Measurements from ENCODE around the gene RPLP2.

RPLP2 gene

DNA sequence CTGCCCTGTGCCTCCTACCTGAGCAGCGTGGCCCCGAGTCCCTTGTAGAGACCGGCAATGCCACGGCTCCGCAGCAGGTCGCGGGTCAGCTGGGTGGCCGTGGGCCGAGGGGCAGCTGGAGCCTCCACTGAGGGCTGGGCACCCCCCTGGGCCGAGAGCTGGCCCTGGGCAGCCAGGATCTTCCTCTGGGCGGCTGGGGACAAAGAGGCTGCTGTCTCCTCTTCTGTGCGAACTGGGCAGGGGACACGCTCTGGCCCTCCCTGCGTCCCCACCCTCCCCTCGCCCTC is 17.3 kb upstream of the RPLP2 start:
- no peak for DNase-seq

DNA sequence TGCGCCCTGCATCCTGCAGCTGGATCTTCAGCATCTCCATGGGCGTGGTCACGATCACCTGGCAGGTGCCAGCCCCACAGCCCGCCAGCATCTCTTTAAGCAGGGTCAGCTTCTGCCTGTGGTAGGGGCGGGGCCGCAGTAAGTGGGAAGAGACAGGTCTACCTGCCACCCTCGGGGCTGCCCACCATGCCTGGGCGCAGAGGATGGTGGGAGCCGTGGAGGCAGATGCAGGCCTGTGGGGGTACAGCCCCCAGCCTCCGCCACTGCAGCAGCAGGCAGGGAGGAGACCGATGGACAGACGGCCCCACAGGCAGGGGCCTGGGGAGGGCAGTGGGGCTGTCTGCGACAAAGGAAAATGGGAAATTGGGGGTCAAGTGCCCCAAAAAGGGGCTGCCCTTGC is 16.9 kb upstream of the RPLP2 start:
- no peak for DNase-seq

DNA sequence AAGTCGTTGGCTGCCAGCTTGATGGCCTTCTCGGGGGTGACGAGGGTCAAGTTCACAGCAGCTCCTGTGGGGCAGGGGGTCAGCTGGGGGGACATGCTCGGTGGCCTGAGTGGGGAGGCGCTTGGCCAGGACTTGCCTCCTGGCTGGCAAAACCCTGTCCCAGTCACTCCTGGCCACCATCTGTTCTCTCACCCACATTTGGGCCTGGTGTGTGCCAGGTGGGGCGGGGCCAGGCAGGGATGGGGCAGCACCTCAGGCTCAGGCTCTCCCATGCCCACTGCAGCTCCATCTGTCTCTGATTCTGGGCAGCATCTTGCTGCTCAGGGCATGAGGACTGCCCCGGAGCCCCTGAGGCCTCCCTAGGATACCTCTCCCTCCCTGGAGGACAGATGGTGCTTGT is 16.2 kb upstream of the RPLP2 start:
- DNase-seq, result no peak

DNA sequence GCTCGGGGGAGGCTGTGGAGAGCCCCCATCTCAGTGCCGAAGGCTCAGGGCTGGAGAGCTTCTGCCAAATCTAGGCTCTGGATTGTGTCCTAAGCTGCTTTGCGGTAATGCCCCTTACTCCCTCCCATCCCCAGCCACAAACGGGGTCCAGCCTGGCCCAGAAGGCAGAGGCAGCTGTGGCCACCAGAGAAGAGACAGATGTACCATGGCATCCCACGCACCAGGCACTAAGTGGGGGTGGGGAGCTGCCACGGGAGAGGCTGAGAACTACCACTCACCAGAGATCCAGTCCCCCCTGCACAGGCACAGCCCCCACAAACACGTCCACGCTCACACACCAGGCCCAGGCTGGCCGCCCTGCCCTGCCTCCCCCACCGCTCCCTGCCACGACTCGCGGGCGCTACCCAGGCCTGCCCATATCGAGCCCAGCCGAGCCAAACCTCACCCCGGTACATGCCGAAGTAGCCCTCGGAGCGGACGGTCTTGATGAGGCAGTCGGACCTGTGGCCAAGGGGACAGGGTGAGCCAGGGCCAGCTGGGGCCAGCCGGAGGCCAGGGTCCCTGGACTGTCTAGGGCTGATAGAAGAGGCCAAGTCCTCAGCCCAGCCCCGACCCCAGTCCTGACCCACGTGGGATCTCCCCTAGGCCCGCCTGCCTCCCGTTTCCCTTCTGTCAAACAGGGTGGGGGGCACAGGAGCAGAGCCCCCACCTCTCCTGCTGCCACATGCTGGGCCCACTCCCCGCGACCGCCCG is 15.6 kb upstream of the RPLP2 start:
- DNase-seq, result no peak

DNA sequence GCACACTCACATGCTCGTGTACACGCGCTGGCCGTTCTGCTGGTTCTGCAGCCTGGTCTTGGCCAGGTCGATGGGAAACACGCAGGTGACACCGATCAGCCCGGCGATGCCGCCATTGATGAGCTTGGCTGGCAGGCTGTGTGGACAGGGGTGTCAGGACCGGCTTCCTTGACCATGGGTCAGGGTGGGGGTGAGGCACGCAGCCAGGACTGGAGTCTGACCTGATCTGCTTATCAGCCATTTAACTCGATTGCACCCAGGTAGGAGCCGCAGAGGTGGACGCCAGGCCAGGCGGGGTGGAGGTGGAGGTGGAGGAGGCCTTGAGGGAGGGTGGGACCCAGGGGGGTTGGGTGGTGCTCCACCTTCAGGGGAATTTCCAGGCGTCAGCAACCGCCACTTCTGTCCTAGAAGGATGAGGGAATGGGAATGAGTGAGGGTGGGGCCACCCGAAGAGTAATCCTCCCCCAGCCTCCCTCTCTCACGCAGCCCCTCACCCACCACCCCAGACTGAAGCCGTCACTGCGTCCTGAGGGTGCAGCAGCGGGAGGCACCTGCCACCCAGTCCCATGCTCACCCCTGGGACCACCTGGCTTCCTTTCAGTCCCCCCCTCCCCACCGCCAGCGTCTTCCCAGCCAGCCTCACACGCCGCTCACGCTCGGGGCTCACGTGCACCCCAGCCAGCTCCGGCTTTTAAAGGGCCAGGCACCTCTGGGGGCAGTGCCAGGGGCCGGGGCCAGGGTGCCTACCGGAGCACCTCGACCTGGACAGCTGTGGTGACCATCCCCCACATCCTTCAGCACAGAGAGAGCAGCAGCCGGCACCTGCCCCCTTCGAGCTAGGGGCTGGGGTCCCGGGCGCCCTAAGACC is 14.8 kb upstream of the RPLP2 start:
- no peak for DNase-seq

DNA sequence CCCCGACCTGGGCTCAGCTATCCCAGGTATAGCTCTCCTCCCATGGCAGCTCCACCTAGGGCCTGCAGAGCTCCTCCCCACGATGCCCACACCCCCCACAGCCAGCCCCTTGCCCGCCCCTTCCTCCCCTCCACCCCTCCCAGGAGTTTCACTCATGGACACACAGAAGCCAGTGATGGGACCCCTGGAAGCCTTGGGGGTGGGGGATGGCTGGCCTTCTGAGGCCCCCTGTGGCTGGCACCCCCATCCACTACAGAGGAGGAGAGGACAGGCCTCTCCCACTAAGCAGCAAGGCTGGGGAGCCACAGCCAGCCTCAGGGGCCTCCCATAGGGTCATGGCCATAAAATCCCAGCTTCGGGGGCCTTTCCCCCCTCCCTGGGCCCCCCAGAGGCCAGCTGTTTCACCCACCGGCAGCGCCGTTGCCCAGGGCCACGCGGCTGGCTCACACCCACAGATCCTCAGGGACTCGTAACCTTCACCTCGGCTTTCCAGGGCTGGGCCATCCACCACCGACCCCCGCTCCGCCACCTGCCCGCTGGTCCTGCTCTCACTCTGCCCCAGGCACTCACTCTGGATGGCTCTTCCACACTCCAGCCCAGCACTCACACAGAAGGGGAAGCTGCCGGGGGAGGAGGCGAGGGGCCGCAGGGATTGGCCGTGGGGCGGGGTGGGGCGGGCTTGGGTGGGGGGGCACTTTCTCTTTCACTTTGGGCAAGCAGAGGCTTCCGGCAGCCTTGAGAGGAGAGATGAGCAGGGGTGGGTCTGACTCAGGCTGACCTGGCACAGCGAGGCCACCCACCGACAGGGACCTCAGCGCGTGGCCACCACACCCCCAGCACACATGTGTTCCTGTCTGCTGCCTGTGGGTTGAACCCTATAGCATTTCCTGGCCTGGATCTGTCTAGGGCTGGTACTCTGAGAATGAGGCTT is 13.9 kb upstream of the RPLP2 start:
- peak; percentile 27 to 38 for DNase-seq

DNA sequence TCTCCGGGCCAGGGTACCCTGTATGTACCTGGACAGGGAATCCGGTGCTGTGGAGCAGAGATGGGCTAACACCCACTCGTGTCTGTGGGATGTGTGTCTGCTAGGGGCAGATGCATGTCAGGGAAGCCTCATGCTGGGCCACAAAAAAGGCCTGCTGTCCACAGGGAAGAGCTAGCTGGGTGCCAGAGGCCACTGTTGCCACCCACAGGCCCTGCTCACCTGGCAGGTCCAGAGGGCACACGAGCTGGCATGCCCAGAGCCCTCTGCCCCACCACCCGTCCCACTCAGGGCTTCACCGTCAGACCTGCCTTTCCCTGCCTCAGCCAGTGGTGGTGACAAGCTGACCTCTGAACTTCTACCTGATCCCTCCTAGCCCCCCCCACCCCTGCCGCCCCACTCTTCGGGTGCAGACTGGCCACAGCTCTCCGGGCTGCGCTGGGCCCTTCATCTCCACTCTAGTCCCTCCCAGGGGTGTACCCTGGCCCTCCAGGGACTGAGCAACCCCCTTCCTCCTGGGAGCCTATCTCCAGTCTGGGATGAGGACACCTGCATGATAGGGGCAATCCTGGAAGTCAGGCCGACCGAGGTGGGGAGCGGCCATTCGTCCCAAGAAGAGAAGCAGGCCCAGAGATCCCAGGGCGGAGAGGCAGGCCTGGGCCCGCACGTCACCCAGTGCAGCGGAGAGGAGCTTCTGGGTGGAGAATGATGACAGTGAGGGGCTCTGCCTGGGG is 13.0 kb upstream of the RPLP2 start:
- DNase-seq, result no peak

DNA sequence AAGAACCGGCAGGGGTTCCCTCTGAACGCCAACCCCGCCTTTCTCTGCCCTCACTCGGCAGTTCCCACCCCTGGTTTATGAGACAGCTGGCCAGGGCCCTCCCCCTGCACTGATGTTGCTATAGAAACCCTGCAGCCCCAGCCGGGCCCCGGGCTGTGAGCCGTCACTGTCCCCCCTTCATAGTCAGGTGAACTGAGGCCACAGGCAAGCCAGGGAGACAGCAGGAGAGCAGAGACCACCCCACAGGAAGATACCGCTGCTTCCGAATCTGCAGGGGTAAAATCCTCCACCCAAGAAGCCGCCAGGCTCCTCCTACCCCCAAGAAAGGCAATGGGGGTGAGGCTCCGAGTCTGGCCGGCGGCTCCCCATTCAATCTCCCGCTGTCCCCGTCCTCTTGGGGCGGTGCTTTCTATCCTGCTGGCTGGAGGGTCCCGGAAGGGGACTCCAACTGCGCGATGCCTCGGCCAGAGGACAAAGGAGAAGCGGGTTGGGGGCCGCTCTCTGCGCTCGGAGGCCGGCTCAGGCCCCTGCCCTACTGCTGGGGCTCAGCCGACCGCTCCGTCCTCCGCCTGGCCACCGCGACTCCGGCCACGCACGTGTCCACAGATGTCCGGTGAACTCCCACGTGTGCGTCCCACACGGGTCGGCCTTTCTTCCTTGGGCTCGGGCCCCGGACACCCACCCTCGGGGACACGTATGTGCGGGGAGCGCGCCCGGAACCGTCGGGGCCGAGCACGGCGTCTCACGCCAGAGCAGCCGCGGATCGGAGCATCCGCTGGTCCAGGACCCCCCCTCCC is 12.3 kb upstream of the RPLP2 start:
- DNase-seq, result peak; percentile 68 to 72

DNA sequence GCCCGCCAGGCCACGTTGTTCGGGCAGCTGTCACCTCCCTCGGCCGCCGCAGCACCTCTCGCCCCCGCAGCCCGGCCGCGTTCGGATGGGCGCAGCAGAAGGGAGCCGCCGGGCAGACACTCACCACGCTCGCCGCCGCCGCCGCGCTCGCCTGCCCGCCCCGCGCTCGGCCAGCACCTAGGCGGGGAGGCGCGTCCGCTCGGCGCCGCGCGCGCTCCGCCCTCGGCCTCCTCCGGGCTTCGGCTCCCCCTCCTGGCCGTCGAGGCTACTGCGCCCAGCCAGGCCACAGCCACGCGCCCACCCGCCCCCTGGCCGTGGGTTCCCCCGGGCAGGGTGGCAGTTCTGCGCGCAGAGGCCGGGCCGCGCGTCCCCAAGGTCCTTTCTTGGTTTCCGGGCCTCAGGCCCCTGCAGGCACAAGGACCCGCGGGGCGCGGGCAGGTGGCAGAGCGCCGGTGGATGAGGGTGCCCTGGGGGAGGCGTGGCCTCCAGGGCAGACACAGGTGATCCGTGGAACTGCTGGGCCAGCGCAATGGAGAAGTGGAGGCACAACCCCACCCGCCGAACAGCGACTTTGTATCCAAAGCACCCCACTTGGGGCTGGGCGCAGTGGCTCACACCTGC is 11.6 kb upstream of the RPLP2 start, which contains the start of gene SLC25A22:
Gene SLC25A22, minus strand, starts transcription at position 189 of the 621 bp plus-strand sequence. CDS start 3,275 bp downstream, outside the sequence.
- DNase-seq, result peak; percentile 60 to 68

DNA sequence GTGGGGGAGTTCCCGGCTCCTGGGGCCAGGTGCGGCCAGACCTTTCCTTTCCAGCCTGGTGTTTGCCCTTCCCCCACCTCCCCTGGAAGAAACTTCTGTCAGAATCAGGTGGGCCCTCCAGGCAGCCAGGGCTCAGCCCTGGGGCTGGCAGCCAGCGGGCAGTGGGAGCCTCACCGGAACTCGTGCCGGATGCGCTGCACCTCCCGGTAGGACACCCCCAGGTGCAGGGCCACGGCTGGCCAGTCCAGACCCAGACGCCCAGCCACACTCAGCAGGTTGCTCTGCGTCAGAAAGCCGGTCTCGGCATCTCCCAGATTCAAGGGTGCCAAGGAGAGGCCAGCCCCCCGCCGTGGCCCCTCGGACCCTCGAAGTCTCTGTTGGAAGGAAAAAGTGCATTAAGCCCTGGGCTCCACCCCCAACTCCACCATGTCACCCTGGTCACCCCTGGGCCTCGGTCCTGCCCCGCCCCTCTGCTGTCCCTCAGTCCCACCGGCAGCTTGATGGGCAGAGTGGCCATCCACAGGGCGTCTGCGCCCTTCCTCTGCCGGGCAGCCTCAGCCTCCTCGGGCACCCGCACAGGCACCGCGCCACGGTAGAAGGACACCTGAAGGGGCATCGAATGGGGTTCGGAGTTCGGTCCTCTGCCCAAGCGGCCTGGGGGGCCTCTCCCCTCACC is 10.0 kb upstream of the RPLP2 start:
- DNase-seq, result no peak

DNA sequence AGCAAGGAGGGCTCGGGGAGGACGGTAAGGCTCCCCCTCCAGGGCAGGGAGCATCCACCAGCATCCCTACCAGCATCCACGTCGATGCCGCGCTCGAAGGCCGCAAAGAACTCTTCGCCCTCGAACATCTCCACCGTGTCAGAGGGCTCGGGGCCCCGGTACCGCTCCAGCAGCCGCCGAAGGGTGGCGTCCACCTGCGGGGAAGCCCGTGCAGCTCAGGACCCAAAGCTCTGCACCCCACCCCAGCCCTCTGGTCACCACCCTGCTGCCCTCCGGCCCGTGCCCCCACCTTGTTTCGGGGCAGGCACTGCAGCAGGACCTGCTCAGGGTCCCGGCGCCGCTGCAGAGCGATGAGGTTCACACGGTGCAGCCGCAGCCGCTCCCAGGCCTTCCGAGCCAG is 9.3 kb upstream of the RPLP2 start:
- DNase-seq, result no peak

DNA sequence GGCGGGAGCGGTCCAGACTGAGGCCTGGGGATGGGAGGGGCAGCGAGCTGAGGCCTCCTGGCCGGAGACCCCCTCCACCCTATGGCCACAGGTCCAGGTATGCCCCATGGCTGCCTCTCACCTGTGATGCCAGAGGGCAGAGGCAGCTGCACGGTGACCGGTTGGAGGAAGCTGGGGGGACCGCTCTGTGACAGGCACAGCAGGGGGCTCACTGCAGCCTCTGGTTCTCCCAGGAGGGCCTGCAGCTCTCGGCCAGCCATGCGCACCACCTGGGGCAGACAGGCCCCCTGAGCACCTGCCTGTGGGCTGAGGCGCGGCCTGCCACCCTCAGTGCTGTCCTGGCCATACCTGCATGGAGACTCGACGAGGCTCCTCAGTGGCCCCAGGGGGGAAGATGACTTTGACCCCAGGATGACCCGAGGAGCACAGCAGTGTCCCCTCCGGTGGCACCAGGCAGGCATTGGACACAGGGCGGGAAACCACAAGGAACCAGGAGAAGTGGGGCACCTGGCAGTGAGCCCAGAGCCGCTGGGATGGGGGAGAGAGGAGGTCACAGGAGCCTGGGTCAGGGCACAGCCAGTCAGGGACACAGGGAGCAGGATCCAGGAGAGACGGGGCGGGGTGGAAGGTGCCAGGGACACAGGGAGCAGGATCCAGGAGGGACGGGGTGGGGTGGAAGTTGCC is 8.5 kb upstream of the RPLP2 start:
- DNase-seq, result no peak

DNA sequence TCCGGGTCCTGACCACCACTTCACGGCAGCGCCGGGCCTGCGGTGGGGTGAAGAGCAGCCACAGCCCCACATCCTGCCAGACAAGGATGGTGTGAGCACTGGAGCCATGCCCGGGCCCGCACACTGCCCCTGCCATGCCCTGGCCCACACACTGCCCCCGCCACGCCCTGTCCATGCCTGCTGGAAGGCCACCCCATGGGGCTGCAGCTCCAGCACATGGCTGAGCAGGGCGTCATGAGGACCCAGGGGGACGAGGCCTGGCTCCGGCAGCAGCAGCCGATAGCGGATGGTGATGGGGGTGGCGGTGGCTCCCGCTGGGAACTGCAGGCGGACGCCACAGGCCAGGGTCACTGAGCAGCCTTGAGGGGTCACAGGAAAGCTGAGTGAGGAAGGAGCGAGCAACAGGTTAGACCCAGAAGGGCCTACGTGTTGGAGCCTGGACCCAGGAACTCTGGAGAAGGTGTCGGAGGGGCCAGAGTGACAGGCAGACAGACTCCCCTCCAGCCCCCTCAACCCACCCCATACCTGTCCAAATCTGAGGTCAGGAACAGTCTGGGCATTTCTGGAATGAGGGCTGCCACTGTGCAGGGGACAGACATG is 7.6 kb upstream of the RPLP2 start:
- no peak for DNase-seq

DNA sequence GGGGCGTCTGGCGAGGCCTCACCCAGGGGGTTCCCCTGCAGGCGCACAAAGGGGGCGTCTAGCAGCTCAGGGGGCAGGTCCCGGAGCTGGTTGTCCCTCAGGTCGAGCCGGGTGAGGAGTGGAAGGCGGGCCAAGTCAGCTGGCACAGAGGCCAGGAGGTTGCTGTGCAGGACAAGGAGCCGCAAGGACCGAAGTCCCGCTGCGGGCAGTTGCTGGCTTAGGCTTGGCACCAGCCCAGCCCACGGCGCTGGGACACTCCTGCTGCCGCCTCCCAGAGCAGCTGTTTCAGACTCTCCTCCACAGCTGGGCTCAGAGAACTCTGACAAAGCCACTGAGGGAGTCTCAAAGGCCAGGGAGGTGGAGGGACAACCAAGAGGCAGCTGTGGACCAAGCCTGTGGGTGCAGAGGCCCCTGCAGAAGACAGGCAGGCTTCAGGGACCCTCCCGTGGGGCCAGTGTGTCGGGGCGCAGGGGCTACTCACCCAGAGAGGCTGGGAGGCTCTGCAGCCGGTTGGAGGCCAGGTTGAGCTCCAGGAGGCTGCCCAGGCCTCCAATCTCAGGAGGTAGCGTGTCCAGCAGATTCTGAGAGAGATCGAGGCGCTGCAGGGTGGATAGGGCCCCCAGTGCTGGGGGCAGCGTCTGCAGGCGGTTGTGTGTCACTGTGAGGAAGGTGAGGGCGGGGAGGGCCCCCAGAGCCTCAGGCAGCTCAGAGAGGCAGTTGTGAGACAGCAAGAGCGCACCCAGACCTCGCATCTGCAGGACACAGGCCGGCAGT is 6.9 kb upstream of the RPLP2 start:
- no peak for DNase-seq

DNA sequence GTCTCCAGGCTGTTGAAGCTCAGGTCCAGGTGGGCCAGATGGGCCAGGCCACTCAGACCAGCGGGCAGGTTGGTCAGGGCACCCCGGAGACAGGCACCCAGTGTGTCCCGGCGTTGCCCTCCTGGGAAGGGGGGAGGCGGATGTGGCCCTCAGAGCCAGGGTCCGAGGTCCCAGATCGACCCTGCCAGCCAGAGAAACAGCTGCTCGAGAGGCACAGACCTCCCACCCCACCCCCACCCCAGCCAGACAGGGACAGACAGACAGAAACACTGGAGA is 6.4 kb upstream of the RPLP2 start:
- no peak for DNase-seq

DNA sequence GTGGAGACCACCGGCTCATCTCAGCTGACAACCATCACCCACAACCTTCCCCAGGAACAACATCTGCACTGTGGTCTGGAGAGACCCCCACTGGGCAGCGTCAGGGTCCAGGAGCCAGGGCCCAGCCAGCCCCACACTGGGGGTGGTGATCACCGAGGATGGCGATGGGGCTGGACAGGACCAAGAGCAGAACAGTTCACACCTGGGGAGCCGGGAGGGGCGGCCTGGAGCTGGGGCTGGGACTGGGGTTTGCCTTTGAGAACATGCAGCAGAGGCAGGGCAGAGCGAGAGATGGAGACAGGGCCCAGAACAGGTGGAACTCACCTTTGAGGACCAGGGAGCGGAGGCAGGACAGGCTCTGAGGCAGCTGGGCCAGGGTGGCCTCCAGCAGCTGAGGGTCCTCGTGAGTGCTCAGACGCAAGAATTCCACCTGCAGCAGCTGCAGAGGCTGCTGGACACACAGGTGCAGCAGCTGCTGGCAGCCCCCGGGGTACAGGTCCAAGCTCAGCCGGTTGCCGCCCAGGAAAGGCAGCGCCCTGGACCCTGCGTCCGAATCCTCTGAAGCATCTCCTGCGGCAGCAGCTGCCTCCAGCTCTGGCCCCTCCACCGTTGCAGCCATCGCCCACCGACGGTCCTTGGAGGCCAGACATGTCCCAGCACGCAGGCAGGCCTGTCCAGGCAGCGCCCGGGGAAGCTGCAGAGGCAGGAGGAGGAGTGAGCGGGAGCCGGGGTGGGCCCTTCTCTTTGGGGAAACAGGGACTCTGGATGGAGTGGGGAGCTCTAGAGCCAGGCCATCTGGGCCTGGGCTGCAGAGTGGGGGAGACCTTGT is 5.8 kb upstream of the RPLP2 start:
- DNase-seq, result no peak

DNA sequence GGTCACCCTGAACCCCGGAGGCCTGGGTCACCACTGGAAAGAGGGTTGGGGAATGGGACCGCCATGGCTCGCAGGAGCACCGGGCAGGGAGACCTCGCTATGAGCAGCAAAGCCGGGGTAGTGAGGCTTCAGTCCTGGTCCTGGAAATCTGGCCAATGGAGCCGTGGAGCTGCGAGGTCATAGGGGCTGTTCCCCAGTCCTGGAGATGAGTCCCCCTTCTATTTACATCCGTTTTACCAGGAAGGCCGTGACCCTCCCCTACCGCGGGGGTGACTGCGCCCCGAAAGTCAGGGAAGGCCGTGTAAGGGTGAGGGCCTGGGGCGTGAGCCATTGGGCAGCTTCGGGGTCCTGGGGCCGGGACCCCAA is 5.2 kb upstream of the RPLP2 start:
- DNase-seq, result no peak

Measured in hippocampal formation (tissue), 2 donors.